GM18873 (cell line): ENCODE measurements around the gene CTLA4.

Source experiments
- ATAC-seq: cut with Tn5 transposase; IDR thresholded peaks from one replicate; pipeline ENCODE4 v1.9.1; 2021; ENCODE audit warnings: mild to moderate bottlenecking, moderate library complexity, moderate number of reproducible peaks; ENCODE audit not compliant: unreplicated experiment, low FRiP score

Gene CTLA4

GRCh38 chr2:203889542-203889941 is 22.0 kb downstream of the CTLA4 start:
- no peak for ATAC-seq

- ATAC-seq = no peak
Measured at GRCh38 chr2:203889944-203890343, 22.4 kb downstream of the CTLA4 start.

DNA sequence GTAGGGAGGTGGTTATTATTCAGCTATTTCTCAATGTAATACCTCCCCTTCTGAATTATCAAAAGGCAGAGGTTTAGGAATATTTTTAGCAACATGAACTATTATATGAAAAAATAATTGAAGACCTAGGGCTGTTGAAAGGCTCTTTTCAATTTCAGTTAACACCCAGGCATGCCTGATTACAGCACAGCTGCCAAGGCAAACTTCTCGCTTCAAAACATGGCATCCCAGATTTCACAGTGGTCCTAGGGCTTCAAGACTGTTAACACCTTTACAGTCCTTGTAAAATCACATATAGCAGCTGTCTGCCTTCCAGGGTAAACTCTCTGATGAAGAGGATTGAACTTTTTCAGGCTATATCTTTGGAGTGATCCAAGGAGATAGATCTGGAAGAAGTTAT is 23.2 kb downstream of the CTLA4 start:
- no peak for ATAC-seq

GRCh38 chr2:203891474-203891873 is 23.9 kb downstream of the CTLA4 start:
- ATAC-seq = no peak

GRCh38 chr2:203892207-203892606 is 24.6 kb downstream of the CTLA4 start:
- no peak for ATAC-seq

DNA sequence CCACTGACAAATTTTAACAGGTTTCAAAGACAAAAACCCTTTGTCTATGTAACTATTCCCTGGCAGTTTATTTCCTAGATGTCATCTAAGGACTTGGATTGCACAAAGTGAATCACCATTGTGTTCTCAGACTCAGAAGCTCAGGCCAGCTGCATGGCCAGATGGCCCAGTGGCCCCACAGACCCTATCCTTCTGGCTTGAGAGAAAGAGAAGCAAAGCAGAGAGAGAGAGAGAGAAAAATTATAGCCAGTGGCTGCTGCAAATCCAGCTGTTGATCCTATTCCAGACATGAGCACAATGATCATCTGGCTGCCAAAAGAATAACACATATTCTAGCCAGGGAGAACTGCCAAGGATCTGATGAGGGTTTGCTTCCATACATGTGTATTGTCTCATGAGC is 25.8 kb downstream of the CTLA4 start:
- ATAC-seq = no peak

DNA sequence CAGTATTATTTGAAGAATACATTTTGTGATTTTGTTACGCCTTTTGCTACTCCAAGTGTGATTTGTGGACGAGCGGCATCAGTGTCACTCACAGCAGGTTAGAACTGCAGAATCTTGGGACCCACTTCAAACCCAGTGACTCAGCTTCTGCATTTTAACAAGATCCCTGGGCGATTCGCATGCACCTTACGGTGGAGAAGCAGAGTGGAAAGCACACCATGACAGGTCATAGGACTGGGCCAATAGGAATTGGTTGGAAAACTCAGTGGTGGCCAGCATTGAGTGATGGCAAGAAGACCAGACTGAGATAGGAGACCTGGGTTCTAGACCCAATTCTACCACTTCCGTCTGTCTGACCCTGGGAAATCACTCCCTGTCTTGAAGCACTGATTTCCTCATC is 26.3 kb downstream of the CTLA4 start:
- no peak for ATAC-seq

GRCh38 chr2:203894262-203894661 is 26.7 kb downstream of the CTLA4 start:
- no peak for ATAC-seq

DNA sequence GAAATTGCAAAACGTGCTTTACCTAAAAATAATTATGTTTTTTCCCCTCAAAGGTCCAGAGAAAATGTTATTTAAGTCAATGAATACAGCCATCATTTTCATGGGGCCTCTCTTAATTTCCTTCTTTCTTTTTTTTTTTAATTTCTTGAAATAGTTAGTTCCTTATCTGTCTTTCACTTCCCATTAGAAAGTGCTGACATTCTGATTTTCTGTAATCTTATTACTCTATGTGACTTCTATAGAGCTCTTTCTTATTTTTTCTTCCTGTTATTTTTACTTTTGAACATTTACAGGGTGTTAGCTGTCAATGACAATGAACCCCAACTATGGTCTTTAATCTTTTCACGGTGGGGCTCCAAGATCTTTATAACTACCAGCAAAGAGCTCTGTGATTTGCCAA is 30.0 kb downstream of the CTLA4 start:
- ATAC-seq = no peak

DNA sequence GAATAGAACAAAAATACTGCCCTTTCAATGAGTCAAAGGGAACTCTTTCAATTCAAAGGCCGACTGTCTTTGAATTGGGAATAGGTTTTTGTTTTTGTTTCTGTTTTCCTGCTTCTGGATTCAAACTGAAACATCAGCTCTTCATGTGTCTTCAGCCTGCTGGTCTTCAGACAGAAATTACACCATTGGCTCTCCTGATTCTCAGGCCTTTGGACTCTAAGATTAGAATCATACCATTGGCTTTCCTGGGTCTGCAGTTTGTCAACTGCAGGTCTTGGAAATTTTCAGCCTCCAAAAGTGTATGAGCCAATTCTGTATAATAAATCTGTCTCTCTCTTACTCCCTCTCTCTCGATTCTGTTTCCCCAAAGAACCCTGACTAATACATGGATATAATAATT is 31.1 kb downstream of the CTLA4 start:
- ATAC-seq = no peak

GRCh38 chr2:203900253-203900652 is 32.7 kb downstream of the CTLA4 start:
- no peak for ATAC-seq

- ATAC-seq = no peak
Measured at GRCh38 chr2:203904022-203904421, 36.5 kb downstream of the CTLA4 start.

- ATAC-seq = no peak
Measured at GRCh38 chr2:203905656-203906055, 38.1 kb downstream of the CTLA4 start.

GRCh38 chr2:203908066-203908796 is 40.7 kb downstream of the CTLA4 start:
- no peak for ATAC-seq

GRCh38 chr2:203908797-203909185 is 41.2 kb downstream of the CTLA4 start:
- ATAC-seq = no peak

DNA sequence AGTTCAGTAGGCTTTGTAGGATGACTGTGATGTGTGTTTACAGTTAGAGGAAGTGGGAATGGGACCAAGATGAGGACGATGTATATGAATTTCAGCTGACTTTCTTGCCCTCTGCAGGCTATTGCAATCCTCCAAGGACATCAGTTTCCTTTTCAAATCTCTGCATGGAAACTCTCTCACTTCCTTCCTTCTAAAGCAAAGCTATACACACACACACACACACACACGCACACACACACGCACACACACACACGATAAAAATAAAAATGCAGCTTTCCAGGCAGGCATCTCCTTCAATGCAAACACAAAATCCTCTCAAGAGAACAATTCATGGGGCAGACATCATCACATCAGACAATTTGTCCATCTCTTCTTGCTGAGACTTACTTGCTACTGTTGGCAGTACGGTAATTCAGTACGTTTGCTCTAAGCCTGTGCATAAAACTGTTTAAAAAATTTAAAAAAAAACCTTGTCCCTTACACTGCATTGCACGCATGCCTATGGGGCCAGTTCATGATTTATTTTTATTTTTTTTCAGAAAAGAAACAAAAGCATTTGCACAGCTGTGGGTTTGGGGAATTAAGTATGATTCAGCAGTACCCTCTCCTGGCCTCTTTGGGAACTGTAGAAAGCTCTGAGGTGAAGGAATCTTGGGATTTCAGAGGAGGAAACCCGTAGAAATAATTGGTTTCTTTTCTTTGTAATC is 41.8 kb downstream of the CTLA4 start:
- no peak for ATAC-seq

GRCh38 chr2:203909974-203910373 is 42.4 kb downstream of the CTLA4 start:
- ATAC-seq = no peak

DNA sequence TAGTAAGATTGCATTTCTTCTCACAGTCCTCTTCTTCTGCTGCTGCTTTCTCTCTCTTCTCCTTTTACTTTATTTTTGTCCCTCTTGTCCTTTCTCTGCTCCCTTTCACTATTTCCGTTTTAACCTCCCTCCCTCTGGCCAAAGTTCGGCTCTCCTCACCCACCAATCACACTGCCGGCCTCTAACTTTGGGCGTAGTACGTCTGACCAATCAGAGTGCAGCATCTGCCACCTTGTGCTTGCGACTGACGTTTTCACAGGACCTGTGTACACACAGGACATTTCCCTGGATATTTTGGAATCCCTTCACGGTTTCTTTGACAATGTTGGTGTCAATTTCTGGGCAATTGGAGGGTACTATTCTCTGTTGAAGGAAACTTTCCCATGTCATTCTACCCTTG is 46.4 kb downstream of the CTLA4 start:
- no peak for ATAC-seq

DNA sequence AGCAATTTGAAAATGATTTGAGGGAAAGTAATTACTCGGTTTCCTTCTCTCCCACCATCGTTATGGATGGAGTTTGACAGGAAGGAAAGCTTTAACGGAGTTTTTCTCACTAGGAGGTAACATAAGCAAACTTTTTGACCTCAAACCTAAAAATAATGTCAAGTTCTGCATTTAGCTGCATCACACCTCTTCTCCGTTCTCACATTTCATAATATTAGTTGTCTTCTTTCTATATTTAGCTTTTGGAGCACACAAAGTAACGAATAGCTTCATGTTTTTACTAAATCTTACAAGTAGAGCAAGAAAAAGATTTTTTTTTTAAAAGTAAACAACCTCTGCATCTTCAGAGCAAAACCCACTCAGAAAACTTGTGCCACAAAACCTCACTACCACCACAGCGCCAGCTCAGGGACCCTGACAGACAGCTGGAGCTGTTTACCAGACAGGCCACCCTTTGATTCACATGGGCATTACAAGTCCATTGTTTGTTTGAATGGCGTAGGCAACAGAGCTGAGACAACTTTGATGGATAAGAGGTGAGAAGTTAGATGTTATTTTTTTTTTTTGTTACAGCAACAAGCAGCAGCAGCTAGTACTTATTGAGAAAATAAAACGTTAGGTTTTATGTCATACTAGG is 47.1 kb downstream of the CTLA4 start:
- no peak for ATAC-seq

DNA sequence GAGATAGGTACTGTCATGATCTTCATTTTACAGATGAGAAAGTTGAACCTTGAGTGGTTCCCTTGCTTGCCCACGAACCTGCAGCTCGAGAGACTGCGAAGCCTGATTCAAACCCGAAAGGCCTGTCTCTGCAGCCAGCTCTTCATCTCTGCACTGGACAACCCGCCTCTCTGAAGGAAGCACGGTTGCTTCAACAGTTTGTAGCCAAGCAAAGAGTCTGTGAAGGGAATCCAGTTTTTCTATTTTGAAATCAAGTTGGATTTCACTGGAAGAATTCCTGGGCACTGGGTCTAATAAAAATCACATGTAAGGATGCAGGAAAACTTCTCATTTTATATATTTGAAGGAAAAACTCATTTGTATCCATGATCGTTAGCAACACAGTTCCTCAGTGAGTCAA is 47.7 kb downstream of the CTLA4 start:
- ATAC-seq = no peak

- no peak for ATAC-seq
Measured at GRCh38 chr2:203916756-203917155, 49.2 kb downstream of the CTLA4 start.

GRCh38 chr2:203918264-203918663 is 50.7 kb downstream of the CTLA4 start:
- ATAC-seq = no peak
